PFSK-1 (cell line): Measurements from ENCODE around the gene ATP1A1.

Source experiments
- POLR2AphosphoS5 ChIP-seq: IDR thresholded peaks from 2 replicates; pipeline ENCODE4 v1.6.1; 2012; ENCODE audit warnings: low read depth, mild to moderate bottlenecking, control low read depth, low read length, moderate library complexity
- SIN3A ChIP-seq: IDR thresholded peaks from 2 replicates; pipeline ENCODE4 v1.6.1; 2012; ENCODE audit warnings: mild to moderate bottlenecking, low read length, moderate library complexity, borderline replicate concordance; ENCODE audit not compliant: insufficient read depth
- TAF1 ChIP-seq: IDR thresholded peaks from 2 replicates; pipeline ENCODE4 v1.6.1; 2012; ENCODE audit warnings: low read length, control low read depth, borderline replicate concordance; ENCODE audit not compliant: insufficient read depth
- TF ChIP-seq, protein P1 (sequence below), 2 experiments: IDR thresholded peaks; 2 replicates each; pipeline versions ENCODE4 v1.6.1 to v1.8.0; 2011 to 2012; ENCODE audit warnings: low read depth in 2 of 2, low read length in 2 of 2, control low read depth in 1 of 2, inconsistent platforms in 1 of 2, mild to moderate bottlenecking in 1 of 2, moderate library complexity in 1 of 2; ENCODE audit not compliant: insufficient read depth in 1 of 2

DNA sequence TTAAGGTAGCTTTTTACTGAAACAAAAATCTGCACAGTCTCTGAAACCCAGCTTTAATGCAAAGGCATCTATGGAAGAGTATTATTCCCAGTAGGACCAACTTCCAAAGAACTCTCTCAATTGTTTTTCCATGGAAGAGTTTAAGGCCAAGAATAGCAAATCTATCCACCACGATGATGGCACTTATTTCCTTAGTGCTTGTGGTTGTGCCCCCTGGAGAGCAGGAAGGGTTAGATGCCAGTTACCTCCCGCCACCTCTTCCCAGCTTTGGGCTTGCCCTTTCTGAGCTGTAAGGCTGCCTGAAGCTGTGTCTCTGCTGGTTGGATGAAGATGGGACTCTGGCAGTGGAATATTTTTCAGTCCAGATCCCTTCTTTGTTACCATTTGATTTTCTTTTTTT is 4.8 kb upstream of the ATP1A1 start:
- no peak for TF ChIP-seq POLR2AphosphoS5
- TF ChIP-seq TAF1 = no peak
- TF ChIP-seq, protein P1, sequence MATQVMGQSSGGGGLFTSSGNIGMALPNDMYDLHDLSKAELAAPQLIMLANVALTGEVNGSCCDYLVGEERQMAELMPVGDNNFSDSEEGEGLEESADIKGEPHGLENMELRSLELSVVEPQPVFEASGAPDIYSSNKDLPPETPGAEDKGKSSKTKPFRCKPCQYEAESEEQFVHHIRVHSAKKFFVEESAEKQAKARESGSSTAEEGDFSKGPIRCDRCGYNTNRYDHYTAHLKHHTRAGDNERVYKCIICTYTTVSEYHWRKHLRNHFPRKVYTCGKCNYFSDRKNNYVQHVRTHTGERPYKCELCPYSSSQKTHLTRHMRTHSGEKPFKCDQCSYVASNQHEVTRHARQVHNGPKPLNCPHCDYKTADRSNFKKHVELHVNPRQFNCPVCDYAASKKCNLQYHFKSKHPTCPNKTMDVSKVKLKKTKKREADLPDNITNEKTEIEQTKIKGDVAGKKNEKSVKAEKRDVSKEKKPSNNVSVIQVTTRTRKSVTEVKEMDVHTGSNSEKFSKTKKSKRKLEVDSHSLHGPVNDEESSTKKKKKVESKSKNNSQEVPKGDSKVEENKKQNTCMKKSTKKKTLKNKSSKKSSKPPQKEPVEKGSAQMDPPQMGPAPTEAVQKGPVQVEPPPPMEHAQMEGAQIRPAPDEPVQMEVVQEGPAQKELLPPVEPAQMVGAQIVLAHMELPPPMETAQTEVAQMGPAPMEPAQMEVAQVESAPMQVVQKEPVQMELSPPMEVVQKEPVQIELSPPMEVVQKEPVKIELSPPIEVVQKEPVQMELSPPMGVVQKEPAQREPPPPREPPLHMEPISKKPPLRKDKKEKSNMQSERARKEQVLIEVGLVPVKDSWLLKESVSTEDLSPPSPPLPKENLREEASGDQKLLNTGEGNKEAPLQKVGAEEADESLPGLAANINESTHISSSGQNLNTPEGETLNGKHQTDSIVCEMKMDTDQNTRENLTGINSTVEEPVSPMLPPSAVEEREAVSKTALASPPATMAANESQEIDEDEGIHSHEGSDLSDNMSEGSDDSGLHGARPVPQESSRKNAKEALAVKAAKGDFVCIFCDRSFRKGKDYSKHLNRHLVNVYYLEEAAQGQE (IDR thresholded peaks at IDR 0.05; ENCODE audit: insufficient read depth in 1 of 2, low read depth in 2 of 2, low read length in 2 of 2) = no peak
- TF ChIP-seq SIN3A = no peak
